GM12872 (cell line): ENCODE measurements around the gene ACSBG1.

Experiments used
- CTCF ChIP-seq: IDR thresholded peaks from 3 replicates; pipeline ENCODE4 v1.5.1; 2011; ENCODE audit warnings: low read depth, mild to moderate bottlenecking, low read length, moderate library complexity; ENCODE audit not compliant: insufficient read depth

The ACSBG1 gene

DNA sequence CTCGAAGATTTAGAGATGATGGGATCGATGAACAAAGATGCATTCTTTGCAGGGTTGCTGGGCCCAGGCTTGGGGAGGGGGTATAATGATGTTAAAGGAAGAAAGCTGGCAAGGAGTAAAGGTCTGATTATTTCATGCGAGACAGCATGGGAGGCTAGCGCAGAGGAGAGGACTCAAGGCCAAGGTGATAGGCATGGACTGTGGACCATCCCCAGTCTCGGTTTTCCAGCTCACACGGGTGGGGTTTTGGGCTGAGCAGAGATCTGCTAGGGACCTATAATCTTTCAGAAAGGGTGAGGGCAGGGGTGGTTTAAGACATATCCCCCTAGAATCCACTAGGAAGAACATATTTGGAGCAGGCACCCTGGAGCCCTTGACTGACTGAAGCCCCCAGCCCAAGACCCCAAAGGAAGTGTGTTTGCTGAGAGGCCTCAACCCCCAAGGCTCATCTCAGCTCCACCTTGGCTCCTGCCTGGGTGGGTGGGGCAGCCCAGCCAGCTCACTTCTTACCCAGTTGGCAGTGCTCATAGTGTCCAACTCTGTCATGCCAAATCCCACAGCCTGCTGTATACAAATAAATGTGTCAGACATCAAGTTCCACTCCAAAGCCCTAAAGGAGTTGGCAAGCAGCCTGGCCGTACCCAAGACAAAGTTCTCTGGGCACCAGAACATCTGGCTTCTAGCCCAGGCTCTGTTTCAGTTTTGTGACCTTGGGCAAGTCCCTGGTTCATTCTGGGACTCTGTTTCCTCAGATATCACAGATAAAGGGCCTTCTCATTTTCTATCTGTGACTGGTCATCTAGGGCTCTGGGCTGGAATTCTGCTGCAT is 17.9 kb downstream of the ACSBG1 start:
- no peak for TF ChIP-seq CTCF

DNA sequence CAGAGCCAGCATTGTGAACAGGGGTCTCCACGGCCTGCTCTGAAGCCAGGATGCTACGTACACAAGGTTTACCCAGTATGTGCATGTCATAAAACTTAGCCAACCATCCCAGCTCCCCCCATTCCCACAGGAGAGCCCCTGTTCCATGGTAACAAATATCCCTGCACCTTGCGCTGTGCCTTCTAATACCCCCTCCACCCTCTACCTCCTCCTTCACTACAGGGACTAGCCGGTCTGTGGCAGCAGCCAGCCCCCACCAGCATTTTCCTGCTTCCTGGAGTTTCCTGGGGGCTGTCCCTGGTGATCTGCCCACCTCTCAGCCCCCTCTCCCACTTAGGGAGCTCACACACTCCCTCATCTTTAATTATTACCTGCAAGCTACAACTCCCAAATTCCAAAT is 20.4 kb downstream of the ACSBG1 start:
- no peak for TF ChIP-seq CTCF

GRCh38 chr15:78213425-78213750 is 21.0 kb downstream of the ACSBG1 start:
- TF ChIP-seq CTCF = no peak

GRCh38 chr15:78212546-78213424 is 21.6 kb downstream of the ACSBG1 start:
- TF ChIP-seq CTCF = no peak

GRCh38 chr15:78212008-78212407 is 22.4 kb downstream of the ACSBG1 start:
- no peak for TF ChIP-seq CTCF

GRCh38 chr15:78211189-78211921 is 23.0 kb downstream of the ACSBG1 start:
- TF ChIP-seq CTCF = no peak

DNA sequence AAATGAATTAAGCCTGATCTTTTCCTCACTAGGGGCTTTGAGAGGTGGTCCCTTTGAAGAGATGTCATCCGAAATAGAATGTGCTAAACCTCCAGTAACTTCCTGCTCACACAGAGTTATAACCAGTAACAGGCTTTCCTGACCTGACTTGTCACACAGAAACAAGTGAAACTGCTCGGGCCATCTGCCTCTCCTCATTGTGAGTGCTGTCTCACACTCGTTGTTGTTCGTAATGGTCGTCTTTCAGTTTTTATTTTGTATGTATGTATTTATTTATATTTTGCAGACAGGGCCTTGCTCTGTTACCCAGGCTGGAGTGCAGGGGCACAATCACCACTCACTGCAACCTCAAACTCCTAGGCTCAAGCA is 24.0 kb downstream of the ACSBG1 start:
- TF ChIP-seq CTCF = no peak
